ENCODE measurements around the gene MARCKSL1. TPM values are rescaled to one million over a fixed set of nuclear protein-coding genes. Genes with fewer than 3 reads are reported as not detected.

MARCKSL1 gene
- total and polyA plus RNA-seq, 2 of the 8 experiments (the other 6 are each of a cell fraction or from before 2014, with no cell fraction given), result 536 to 558 TPM

DNA sequence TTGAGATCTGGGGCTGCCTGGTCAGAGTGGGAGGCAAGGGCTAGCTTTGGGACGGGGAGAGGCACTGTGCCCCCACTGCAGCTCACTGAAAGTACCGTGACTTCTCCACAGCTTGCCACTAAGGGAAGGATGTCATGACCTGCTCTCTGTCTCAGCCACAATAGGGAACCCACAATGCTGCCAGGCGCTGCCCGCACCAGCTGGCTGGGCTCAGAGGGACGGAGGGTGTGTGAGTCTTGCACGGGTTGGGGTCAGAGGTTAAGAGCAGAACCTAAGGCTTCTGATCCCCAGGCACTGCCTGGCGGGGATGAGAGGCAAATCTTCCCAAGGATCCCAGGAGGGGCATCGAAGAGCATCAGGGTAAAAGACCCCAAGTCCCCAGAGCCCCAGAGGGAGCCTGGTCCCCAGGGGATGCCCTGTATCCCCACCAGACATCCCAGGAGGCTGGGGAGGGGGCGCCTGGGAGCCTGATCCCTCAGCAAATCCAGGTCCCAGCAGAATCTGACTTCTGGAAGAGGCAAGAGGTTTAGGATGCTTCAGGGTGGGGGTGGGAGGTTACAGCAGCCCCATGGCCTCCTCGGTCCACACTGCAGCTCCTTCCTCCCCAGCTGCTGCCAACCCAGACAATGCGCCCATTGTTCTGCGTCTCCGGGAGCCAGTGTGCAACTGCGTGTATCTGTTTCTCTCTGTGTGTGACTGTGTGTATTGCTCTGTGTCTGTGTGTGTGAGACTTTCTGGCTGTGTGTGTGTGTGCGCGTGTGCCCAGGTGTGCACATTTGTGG is 2.0 kb upstream of the MARCKSL1 start (continued):
- TF ChIP-seq CBX8 (IDR thresholded peaks at IDR 0.05; ENCODE audit: borderline replicate concordance, low read depth, low read length) (no peak), YY1 (IDR thresholded peaks at IDR 0.05; ENCODE audit: low read depth, low read length) (no peak), SRF (IDR thresholded peaks at IDR 0.05; ENCODE audit: low read depth, low read length) (no peak)

Data from H1 (cell line).